CD8-positive, alpha-beta memory T cell (primary cell): ENCODE measurements around the gene PDE8A. TPM values are rescaled to one million over a fixed set of nuclear protein-coding genes. Genes with fewer than 3 reads are reported as not detected.

Experiments used
- CTCF ChIA-PET: fragments of 350-600 bp; sonication (Branson Sonifier 250); formaldehyde crosslinking; loops from one replicate; lab custom pipeline; 2021; ENCODE audit warnings: antibody characterized with exemption; lab: Charles Lee
- POLR2A ChIA-PET: fragments of 350-600 bp; sonication (Branson Sonifier 250); formaldehyde crosslinking; loops from one replicate; lab custom pipeline; 2021; ENCODE audit warnings: antibody characterized with exemption; lab: Charles Lee
- DNase-seq, 5 donors: peaks; one replicate each; pipeline versions ENCODE4 v3.0.0 to v3.0.0-alpha.2; 2020 to 2022; ENCODE audit warnings: mixed read lengths in 1 of 5
- H3K27ac ChIP-seq: one replicate; pipeline ENCODE4 v1.7.0; 2013; ENCODE audit warnings: low read depth, mild to moderate bottlenecking, low read length, moderate library complexity
- H3K27me3 ChIP-seq: 2 replicates; pipeline ENCODE4 v1.7.0; 2013; ENCODE audit warnings: low read length, mild to moderate bottlenecking; ENCODE audit not compliant: insufficient read depth, poor library complexity, severe bottlenecking
- H3K36me3 ChIP-seq: 2 replicates; pipeline ENCODE4 v1.7.0; 2013; ENCODE audit warnings: mild to moderate bottlenecking, low read length, moderate library complexity; ENCODE audit not compliant: insufficient read depth
- H3K4me1 ChIP-seq: 2 replicates; pipeline ENCODE4 v1.7.0; 2013; ENCODE audit warnings: mild to moderate bottlenecking, low read length, moderate library complexity; ENCODE audit not compliant: insufficient read depth
- H3K4me3 ChIP-seq: 2 replicates; pipeline ENCODE4 v1.7.0; 2013; ENCODE audit warnings: mild to moderate bottlenecking, low read length
- H3K9me3 ChIP-seq: 2 replicates; pipeline ENCODE4 v1.7.0; 2013; ENCODE audit warnings: mild to moderate bottlenecking, low read length
- H3K27ac Mint-ChIP-seq, 8 donors: one replicate each; pipeline ENCODE4 v1.8.0; 2020 to 2021; ENCODE audit warnings: mixed read lengths in 8 of 8, mild to moderate bottlenecking in 6 of 8, inconsistent platforms in 3 of 8, moderate library complexity in 3 of 8
- H3K27me3 Mint-ChIP-seq, 2 donors: one replicate each; pipeline ENCODE4 v1.8.0; 2020 to 2021; ENCODE audit warnings: mixed read lengths in 2 of 2, mild to moderate bottlenecking in 1 of 2, moderate library complexity in 1 of 2
- H3K36me3 Mint-ChIP-seq, 3 donors: one replicate each; pipeline ENCODE4 v1.8.0; 2020 to 2021; ENCODE audit warnings: mixed read lengths in 3 of 3, inconsistent platforms in 1 of 3, mild to moderate bottlenecking in 1 of 3
- H3K4me1 Mint-ChIP-seq, 3 donors: one replicate each; pipeline ENCODE4 v1.8.0; 2020 to 2021; ENCODE audit warnings: mixed read lengths in 3 of 3, inconsistent platforms in 1 of 3, mild to moderate bottlenecking in 1 of 3
- H3K4me3 Mint-ChIP-seq, 7 donors: one replicate each; pipeline ENCODE4 v1.8.0; 2020 to 2021; ENCODE audit warnings: mixed read lengths in 7 of 7, mild to moderate bottlenecking in 6 of 7, moderate library complexity in 4 of 7, inconsistent platforms in 2 of 7
- H3K9me3 Mint-ChIP-seq, 5 donors: one replicate each; pipeline ENCODE4 v1.8.0; 2020 to 2022; ENCODE audit warnings: mixed read lengths in 5 of 5, mild to moderate bottlenecking in 3 of 5, moderate library complexity in 2 of 5, inconsistent platforms in 1 of 5
- polyA plus RNA-seq: library from polyadenylated mRNA; unstranded; fragments of 300-500 nt; fragmentation: Illumina TruSeq; gene quantifications from one replicate; pipeline ENCODE4 v1.2.3, GENCODE V29; 2021
- total RNA-seq, 2 experiments: library from RNA; stranded (reverse); gene quantifications; one replicate each; pipeline ENCODE4 v1.2.3, GENCODE V29; 2021

The PDE8A gene, protein sequence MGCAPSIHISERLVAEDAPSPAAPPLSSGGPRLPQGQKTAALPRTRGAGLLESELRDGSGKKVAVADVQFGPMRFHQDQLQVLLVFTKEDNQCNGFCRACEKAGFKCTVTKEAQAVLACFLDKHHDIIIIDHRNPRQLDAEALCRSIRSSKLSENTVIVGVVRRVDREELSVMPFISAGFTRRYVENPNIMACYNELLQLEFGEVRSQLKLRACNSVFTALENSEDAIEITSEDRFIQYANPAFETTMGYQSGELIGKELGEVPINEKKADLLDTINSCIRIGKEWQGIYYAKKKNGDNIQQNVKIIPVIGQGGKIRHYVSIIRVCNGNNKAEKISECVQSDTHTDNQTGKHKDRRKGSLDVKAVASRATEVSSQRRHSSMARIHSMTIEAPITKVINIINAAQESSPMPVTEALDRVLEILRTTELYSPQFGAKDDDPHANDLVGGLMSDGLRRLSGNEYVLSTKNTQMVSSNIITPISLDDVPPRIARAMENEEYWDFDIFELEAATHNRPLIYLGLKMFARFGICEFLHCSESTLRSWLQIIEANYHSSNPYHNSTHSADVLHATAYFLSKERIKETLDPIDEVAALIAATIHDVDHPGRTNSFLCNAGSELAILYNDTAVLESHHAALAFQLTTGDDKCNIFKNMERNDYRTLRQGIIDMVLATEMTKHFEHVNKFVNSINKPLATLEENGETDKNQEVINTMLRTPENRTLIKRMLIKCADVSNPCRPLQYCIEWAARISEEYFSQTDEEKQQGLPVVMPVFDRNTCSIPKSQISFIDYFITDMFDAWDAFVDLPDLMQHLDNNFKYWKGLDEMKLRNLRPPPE
- total RNA-seq (10 to 100 TPM; 14.3 to 17.6 TPM), polyA plus RNA-seq (4.4 TPM)

DNA sequence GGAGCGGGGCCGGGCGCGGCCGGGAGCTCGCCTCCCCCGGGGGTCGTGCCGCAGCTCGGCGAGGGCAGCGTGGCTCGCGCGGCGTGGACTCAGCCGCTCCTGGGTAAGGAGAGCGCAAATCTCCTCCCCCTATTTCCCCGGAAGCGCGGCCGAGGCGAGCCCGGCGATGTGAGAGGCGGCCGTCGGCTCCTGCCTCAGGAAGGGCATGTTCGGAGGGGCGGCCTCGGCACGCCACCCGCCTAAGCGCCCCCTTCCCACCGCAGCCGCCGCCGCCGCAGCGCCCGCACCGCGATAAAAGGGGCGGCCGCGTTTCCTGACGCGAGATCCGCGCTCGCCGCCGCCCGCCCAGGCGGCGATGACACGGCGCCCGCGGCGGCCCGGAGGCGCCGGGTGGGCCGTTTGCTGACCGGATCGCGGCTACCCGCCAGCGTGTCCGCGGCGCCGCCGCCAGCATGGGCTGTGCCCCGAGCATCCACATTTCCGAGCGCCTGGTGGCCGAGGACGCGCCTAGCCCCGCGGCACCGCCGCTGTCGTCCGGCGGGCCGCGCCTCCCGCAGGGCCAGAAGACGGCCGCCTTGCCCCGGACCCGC is at the start of gene PDE8A:
Gene PDE8A, plus strand, starts transcription at position 146 of the 590 bp plus-strand sequence. Its CDS starts 307 bp downstream, at position 453.
- ChIA-PET CTCF (interaction anchor here (1.0 to 1.7 kb wide), 4 partner anchors 9 to 411 kb away, joined by 3 to 5 read pairs (median 4); no protein-coding TSS in a partner anchor), POLR2A (interaction anchor here (0.6 to 1.3 kb wide), 4 partner anchors 15 to 423 kb away, joined by 3 to 4 read pairs (median 4); partner anchors contain the start of gene WDR73)
- no peaks in the 10 kb centered on the region for H3K9me3 Mint-ChIP-seq
- Histone ChIP-seq H3K4me1 (peaks cover 26% of the 10 kb centered on the region), H3K27me3 (no peaks in the 10 kb centered on the region), H3K36me3 (no peaks in the 10 kb centered on the region), H3K9me3 (no peaks in the 10 kb centered on the region), H3K4me3 (peak within 1 kb of the TSS; percentile 97), H3K27ac (peak within 1 kb of the TSS; percentile 83)
- H3K27me3 Mint-ChIP-seq: peaks cover 0 to 5% of the 10 kb centered on the region in 2 donors
- H3K4me1 Mint-ChIP-seq: peaks cover 40 to 48% (median 41%) of the 10 kb centered on the region in 3 donors
- H3K36me3 Mint-ChIP-seq: peaks cover 0 to 9% (median 0%) of the 10 kb centered on the region in 3 donors
- DNase-seq: peak; percentile 51 to 78 (median 67)
- H3K4me3 Mint-ChIP-seq: peak within 1 kb of the TSS; percentile 94 to 99 (median 96)
- peak within 1 kb of the TSS; percentile 95 to 99 (median 98) for H3K27ac Mint-ChIP-seq

DNA sequence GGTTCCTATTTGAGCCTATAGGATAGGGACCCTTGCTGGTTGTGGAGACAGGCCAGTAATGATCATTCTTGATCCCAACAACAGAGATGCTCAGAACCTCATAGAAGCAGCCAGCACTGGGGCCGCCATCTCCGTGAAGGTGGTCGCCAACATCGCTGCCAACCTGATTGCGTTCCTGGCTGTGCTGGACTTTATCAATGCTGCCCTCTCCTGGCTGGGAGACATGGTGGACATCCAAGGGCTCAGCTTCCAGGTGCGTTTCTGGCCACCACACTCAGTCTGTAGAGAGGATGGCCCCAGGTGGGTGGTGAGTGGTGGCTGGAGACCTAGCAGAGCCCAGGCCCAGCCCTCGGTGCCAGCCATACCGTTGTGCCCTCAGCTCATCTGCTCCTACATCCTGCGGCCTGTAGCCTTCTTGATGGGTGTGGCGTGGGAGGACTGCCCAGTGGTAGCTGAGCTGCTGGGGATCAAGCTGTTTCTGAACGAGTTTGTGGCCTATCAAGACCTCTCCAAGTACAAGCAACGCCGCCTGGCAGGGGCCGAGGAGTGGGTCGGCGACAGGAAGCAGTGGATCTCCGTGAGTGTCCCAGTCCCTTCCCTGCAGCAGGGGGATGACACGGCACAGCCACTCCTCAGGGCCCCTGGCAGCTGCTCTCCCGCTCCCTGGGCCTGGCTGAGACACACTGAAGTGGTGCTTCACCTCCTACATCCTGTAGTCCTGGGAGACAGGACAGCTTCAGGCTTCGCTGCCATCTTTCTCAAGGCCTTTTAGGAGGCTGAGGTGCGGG is 46.5 kb upstream of the PDE8A start:
- CTCF ChIA-PET: interaction anchor here (1.0 to 2.0 kb wide), 2 partner anchors 13 to 347 kb away, joined by 3 to 4 read pairs; no protein-coding TSS in a partner anchor
- H3K9me3 Mint-ChIP-seq: no peaks in the 10 kb centered on the region
- Histone ChIP-seq H3K9me3 (no peaks in the 10 kb centered on the region), H3K36me3 (no peaks in the 10 kb centered on the region), H3K27ac (no peak overlapping the region), H3K4me1 (no peaks in the 10 kb centered on the region), H3K27me3 (no peaks in the 10 kb centered on the region), H3K4me3 (no peak overlapping the region)
- H3K27me3 Mint-ChIP-seq: peaks cover 9 to 12% of the 10 kb centered on the region in 2 donors
- no peaks in the 10 kb centered on the region for H3K4me1 Mint-ChIP-seq
- no peak for DNase-seq
- no peak overlapping the region for H3K4me3 Mint-ChIP-seq
- no peaks in the 10 kb centered on the region for H3K36me3 Mint-ChIP-seq
- POLR2A ChIA-PET: no interaction called here
- peak overlapping the region in 1 of 8 donors; percentile 65 for H3K27ac Mint-ChIP-seq

DNA sequence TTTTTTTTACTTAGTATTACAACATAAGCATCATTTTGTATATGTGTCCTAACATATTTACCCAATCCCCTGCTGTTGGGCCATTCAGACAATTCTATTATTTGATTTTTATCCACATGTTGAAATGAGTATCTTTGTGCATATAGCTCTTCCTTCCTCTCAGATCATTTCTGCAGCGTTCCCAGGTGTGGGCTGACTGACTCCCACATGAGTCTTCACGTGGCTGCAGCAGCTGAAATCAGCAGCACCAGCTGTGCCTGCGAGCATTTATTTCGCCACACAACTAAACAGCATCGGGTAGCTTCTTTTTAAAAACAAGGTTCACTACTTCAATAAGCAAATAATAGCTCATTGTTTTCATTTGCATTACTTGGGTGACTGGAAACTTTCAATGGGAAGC is 44.5 kb upstream of the PDE8A start:
- Mint-ChIP-seq H3K27me3 (peaks cover 9 to 12% of the 10 kb centered on the region in 2 donors), H3K9me3 (peaks cover 0 to 4% (median 0%) of the 10 kb centered on the region in 5 donors), H3K27ac (no peak overlapping the region), H3K4me1 (no peaks in the 10 kb centered on the region), H3K4me3 (peak overlapping the region in 1 of 7 donors; percentile 6), H3K36me3 (no peaks in the 10 kb centered on the region)
- Histone ChIP-seq H3K27me3 (no peaks in the 10 kb centered on the region), H3K4me3 (no peak overlapping the region), H3K36me3 (no peaks in the 10 kb centered on the region), H3K9me3 (no peaks in the 10 kb centered on the region), H3K27ac (no peak overlapping the region), H3K4me1 (no peaks in the 10 kb centered on the region)
- POLR2A ChIA-PET: no interaction called here
- no peak for DNase-seq
- CTCF ChIA-PET: interaction anchor here (1.2 to 2.0 kb wide), 2 partner anchors 9 to 11 kb away, joined by 4 read pairs; no protein-coding TSS in a partner anchor

DNA sequence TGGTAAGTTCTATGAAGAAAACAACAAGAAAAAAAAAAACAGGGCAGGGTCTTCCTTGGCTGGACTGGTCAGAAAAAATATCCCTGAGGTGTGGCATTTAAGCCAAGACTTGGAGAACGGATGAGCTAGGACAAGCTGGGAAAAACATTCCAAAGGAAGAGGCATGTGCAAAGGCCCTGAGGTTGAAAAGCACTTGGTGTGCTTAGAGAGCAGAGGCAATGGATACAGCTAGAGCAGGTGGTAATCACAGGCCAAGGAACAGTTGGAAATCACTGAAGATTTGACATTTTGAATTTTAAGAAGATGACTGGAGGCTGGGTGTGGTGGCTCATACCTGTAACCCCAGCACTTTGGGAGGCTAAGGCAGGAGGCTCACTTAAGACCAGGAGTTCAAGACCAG is 42.9 kb upstream of the PDE8A start:
- no peak overlapping the region for H3K27ac ChIP-seq
- no peak for DNase-seq
- Mint-ChIP-seq H3K36me3 (no peaks in the 10 kb centered on the region), H3K27ac (no peak overlapping the region), H3K27me3 (peaks cover 12% of the 10 kb centered on the region in 2 donors), H3K9me3 (peaks cover 0 to 4% (median 0%) of the 10 kb centered on the region in 5 donors), H3K4me3 (no peak overlapping the region), H3K4me1 (no peaks in the 10 kb centered on the region)
- ChIA-PET CTCF (no interaction called here), POLR2A (no interaction called here)
- H3K4me3 ChIP-seq: no peak overlapping the region
- H3K9me3 ChIP-seq: no peaks in the 10 kb centered on the region
- no peaks in the 10 kb centered on the region for H3K4me1 ChIP-seq
- H3K36me3 ChIP-seq: no peaks in the 10 kb centered on the region
- no peaks in the 10 kb centered on the region for H3K27me3 ChIP-seq

DNA sequence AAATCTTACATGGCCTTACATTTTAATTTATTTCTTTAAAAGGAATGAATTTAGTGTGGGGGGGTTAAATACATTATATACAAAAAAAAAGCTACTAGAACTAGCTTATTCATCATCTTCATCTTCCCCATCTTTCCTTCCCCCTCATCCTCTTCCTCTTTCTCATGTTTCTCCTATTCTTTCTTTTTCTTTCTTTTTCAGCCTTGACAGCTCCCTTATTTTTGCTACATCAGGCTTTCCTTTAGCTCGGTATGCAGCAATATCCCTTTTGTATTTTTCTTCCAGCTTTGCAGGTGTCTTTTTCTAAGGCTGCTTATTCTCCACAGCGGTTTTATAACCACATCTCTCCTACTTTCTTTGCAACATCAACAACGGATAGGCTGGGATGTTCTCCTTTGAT is 41.3 kb upstream of the PDE8A start:
- no peak overlapping the region for H3K27ac ChIP-seq
- no peaks in the 10 kb centered on the region for H3K4me1 ChIP-seq
- H3K9me3 ChIP-seq: no peaks in the 10 kb centered on the region
- ChIA-PET POLR2A (no interaction called here), CTCF (interaction anchor here (1.2 kb wide), 1 partner anchor 353 kb away, joined by 3 read pairs; no protein-coding TSS in a partner anchor)
- no peak overlapping the region for H3K27ac Mint-ChIP-seq
- DNase-seq: no peak
- no peaks in the 10 kb centered on the region for H3K4me1 Mint-ChIP-seq
- no peaks in the 10 kb centered on the region for H3K36me3 Mint-ChIP-seq
- H3K4me3 ChIP-seq: no peak overlapping the region
- no peaks in the 10 kb centered on the region for H3K36me3 ChIP-seq
- no peak overlapping the region for H3K4me3 Mint-ChIP-seq
- peaks cover 0 to 4% (median 0%) of the 10 kb centered on the region in 5 donors for H3K9me3 Mint-ChIP-seq
- H3K27me3 Mint-ChIP-seq: peaks cover 12% of the 10 kb centered on the region in 2 donors
- H3K27me3 ChIP-seq: no peaks in the 10 kb centered on the region

DNA sequence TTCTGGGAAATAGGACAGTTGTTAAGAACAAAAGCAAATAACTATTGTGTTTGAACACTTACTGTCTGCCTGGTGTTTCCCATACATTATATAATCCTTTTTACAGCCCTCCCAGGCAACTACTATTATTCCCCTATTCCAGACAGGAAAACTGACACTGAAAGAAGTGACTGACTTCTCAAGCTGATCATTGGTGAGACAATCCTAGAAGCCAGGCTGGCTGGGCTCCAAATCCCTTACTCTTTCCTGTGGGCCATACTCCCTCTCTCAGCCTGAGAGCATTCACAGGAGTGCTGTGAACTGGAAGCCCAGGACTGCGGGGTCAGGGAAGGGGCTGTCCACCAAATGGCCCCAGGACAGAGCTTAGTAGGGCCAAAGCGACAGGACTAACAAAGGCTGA is 39.2 kb upstream of the PDE8A start:
- no peak overlapping the region for H3K27ac Mint-ChIP-seq
- POLR2A ChIA-PET: no interaction called here
- CTCF ChIA-PET: no interaction called here

DNA sequence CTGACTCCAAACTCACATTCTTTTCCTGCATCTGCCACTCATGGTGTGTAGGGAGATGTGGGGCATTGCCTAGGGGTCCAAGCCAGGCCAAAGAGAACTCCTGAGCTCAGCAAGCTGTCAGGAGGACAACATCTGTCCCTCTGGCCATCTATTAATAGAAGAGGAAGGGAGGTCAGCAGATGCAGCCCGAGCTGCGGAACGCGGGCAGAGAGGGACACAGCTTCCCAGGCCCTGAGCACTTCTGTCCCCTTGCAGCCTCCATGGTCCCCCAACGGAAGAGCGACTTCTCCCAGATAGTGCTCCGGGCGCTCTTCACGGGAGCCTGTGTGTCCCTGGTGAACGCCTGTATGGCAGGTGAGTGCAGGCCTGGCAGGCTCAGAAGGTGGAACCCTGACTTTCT is 37.3 kb upstream of the PDE8A start:
- no peak overlapping the region for H3K27ac ChIP-seq
- ChIA-PET CTCF (no interaction called here), POLR2A (no interaction called here)
- H3K4me3 ChIP-seq: no peak overlapping the region
- Mint-ChIP-seq H3K4me1 (no peaks in the 10 kb centered on the region), H3K9me3 (peaks cover 0 to 4% (median 0%) of the 10 kb centered on the region in 5 donors), H3K27ac (peak overlapping the region in 1 of 8 donors; percentile 55), H3K36me3 (no peaks in the 10 kb centered on the region), H3K4me3 (no peak overlapping the region), H3K27me3 (peaks cover 5 to 7% of the 10 kb centered on the region in 2 donors)
- no peaks in the 10 kb centered on the region for H3K9me3 ChIP-seq
- H3K36me3 ChIP-seq: no peaks in the 10 kb centered on the region
- DNase-seq: no peak
- H3K27me3 ChIP-seq: no peaks in the 10 kb centered on the region
- H3K4me1 ChIP-seq: no peaks in the 10 kb centered on the region

More for the DNA sequence above, 39.2 kb upstream of the PDE8A start:
- no peaks in the 10 kb centered on the region for H3K9me3 ChIP-seq
- DNase-seq: no peak
- H3K36me3 Mint-ChIP-seq: no peaks in the 10 kb centered on the region
- H3K4me3 Mint-ChIP-seq: no peak overlapping the region
- no peaks in the 10 kb centered on the region for H3K4me1 ChIP-seq
- no peaks in the 10 kb centered on the region for H3K36me3 ChIP-seq
- H3K27me3 Mint-ChIP-seq: peaks cover 12% of the 10 kb centered on the region in 2 donors
- peaks cover 0 to 4% (median 0%) of the 10 kb centered on the region in 5 donors for H3K9me3 Mint-ChIP-seq
- H3K27ac ChIP-seq: no peak overlapping the region
- H3K4me3 ChIP-seq: no peak overlapping the region
- no peaks in the 10 kb centered on the region for H3K4me1 Mint-ChIP-seq
- no peaks in the 10 kb centered on the region for H3K27me3 ChIP-seq
